GM19351 (cell line): ENCODE results near the gene PDE6D.
"Not testable (repeated sequence)": the region's sequence is repeated elsewhere in the genome, so short reads cannot be mapped to it uniquely, and the experiment has no call there.

Source experiments
- ATAC-seq: cut with Tn5 transposase; IDR thresholded peaks from one replicate; pipeline ENCODE4 v1.9.1; 2021; ENCODE audit warnings: mild to moderate bottlenecking, moderate library complexity; ENCODE audit not compliant: unreplicated experiment

The PDE6D gene

GRCh38 chr2:231720987-231721966 lies 59.8 kb downstream of the PDE6D start:
- peak; percentile 85 for ATAC-seq

GRCh38 chr2:231720292-231720986 lies 60.6 kb downstream of the PDE6D start:
- ATAC-seq = peak; percentile 10

- no peak for ATAC-seq
These were observed 62.3 kb downstream of the PDE6D start for GRCh38 chr2:231718799-231719198.

- ATAC-seq = peak; percentile 35
These were observed 63.6 kb downstream of the PDE6D start for GRCh38 chr2:231717281-231718171.

GRCh38 chr2:231716666-231717280 lies 64.3 kb downstream of the PDE6D start:
- ATAC-seq = no peak

GRCh38 chr2:231715988-231716616 lies 65.0 kb downstream of the PDE6D start:
- ATAC-seq = no peak

- ATAC-seq = no peak
These were observed 65.6 kb downstream of the PDE6D start for GRCh38 chr2:231715499-231715837.

- ATAC-seq = no peak
These were observed 66.2 kb downstream of the PDE6D start for GRCh38 chr2:231714639-231715498.

GRCh38 chr2:231713730-231714638 lies 67.1 kb downstream of the PDE6D start:
- ATAC-seq = no peak

- ATAC-seq = not testable (repeated sequence)
These were observed 67.7 kb downstream of the PDE6D start for GRCh38 chr2:231713406-231713729.

GRCh38 chr2:231712451-231713021 lies 68.5 kb downstream of the PDE6D start:
- ATAC-seq = not testable (repeated sequence)

- ATAC-seq = no peak
These were observed 69.2 kb downstream of the PDE6D start for GRCh38 chr2:231711677-231712450.

- ATAC-seq = no peak
These were observed 70.0 kb downstream of the PDE6D start for GRCh38 chr2:231710799-231711676.

- peak; percentile 19 for ATAC-seq
These were observed 70.9 kb downstream of the PDE6D start for GRCh38 chr2:231709981-231710798.

GRCh38 chr2:231709636-231709980 lies 71.5 kb downstream of the PDE6D start:
- ATAC-seq = no peak
